AG08395 (cell line): ENCODE measurements around the gene ERMARD.
"Not testable (repeated sequence)": the region's sequence is repeated elsewhere in the genome, so short reads cannot be mapped to it uniquely, and the experiment has no call there.

Experiments
- DNase-seq: peaks from one replicate; pipeline ENCODE4 v3.0.0; 2012; ENCODE audit warnings: mixed read lengths, low spot score

Gene ERMARD

GRCh38 chr6:169738204-169738975 is 13.0 kb upstream of the ERMARD start:
- DNase-seq = no peak

- DNase-seq = no peak
These were observed 12.4 kb upstream of the ERMARD start for GRCh38 chr6:169738976-169739529.

DNA sequence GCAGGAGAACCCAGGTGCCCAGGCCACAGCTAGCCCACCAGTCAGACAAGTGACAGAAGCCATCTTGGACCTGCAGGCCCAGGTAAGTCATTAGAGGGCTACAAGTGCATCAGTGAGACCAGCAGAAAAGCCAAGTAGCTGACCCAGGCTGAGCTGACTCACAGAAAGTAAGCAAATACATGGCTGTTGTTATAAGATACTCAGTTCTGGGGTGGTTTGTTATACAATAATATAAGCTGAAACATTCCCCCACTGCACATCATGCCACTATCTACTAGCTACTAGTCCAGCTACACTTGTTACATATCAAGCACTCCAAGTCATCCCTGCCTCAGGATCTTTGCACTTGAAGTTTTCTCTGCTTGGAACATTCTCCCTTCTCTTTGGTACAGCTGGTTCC is 10.1 kb upstream of the ERMARD start:
- no peak for DNase-seq

- no peak for DNase-seq
These were observed 6.0 kb upstream of the ERMARD start for GRCh38 chr6:169745405-169745804.

DNA sequence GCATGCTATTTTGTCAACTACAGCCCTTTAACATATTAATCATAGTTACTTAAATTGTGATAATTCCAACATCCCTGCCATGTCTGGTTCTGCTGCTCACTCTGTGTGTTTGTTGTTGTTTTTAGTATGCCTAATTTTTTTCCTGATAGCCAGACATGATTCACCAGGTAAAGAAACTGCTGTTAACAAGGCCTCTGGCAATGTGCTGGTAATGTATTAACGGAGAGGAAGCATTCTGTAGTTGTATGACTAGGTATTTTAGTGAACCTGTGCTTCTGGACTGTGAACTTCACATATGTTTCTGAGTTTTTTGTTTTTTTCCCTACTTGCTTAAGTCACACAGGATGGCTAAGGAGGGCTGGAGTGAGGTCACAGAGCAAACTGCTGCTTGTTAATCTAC is 4.9 kb upstream of the ERMARD start:
- no peak for DNase-seq

DNA sequence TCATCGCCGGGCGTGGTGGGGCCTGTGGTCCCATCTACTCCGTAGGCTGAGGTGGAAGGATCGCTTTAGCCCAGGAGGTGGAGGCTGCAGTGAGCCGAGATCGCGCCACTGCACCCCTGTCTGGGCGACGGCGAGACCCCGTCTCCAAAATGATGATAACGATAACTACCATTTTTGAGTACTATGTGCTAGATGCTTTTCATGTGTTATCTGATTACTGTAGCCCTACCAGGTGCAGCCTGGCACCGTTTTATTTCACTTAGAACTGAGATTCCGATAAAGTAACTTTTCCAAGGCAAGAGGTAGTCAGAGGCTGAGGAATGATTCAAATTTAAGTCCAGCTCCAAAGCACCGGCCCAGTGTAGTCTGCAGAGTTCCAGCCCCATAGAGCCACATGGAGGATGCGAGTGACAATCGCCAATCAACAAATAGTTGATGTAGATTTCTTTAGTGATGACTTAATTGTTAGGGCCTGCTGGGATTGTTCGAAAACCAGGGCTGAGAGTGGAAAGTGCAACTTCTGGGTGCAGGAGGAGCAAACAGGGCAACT is 727 bp downstream of the ERMARD start:
- no peak for DNase-seq

DNA sequence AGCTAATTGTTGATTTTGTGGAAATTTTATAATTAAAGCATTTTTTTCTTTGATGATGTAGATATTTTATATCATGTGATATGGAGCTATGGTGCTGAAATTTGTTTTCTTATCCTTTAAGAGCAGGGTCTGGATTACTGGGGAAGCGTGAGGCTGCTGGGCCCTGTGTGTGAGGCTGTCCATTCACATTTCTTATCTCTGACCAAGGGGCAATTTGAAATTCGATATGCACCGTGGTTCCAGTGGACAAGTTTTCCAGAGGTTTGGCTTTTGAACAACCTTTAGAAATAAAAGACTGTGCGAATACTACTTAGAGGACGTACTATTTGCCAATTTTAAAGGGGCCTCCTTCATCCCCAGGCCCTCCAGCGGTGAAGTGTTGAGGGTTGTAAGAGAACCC is 3.7 kb downstream of the ERMARD start:
- DNase-seq = no peak

- no peak for DNase-seq
These were observed 11.9 kb downstream of the ERMARD start for GRCh38 chr6:169763308-169763707.

GRCh38 chr6:169763881-169764280 is 12.5 kb downstream of the ERMARD start:
- DNase-seq = no peak

DNA sequence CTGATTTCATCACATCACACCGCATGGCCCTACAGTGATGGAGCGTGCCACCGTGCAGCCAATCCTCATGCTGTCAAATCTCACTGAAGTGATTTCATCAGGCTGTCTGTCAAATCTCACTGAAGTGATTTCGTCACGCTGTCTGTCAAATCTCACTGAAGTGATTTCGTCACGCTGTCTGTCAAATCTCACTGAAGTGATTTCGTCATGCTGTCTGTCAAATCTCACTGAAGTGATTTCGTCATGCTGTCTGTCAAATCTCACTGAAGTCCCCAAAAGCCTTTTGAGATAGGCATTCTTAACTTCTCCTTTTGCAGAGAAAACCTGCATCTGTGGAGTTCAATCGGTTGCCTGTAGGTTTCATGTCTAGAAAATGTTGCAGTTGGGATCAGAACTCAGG is 14.4 kb downstream of the ERMARD start:
- not testable (repeated sequence) for DNase-seq

- DNase-seq = no peak
These were observed 14.8 kb downstream of the ERMARD start for GRCh38 chr6:169766232-169766631.

DNA sequence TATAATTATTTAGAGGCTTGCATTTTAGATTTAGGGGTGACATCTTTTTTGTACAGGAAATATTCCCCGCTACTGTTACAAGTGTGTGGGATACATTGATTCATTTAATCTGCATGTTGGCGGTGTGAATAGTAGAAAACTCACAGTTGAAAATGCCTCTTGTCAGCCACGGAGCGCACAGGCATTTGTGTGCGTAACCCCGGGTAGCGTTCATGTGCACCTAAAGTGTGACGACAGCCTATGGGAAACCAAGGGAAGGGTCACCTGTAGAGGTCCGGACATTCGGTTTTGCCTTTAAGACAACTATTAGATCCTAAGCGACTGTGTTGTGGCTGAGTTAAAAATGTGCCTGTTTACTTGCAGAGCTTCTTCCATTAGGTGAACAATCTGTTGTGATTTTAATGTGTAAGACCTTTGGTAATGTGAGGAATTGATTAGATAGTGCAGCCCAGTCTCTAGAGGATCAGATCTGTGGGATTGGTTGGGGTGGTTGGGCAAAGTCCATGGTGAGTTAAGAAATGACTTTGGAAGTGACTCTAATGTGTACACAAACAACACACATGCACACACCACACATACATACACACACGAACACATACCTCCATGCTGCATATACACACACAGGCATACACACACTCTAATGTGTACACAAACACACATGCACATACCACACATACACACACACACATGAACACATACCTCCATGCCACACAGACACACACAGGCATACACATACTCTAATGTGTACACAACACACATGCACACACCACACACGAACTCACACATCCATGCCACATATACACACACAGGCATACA is 15.7 kb downstream of the ERMARD start:
- no peak for DNase-seq

GRCh38 chr6:169774347-169774746 is 22.9 kb downstream of the ERMARD start:
- DNase-seq = no peak

DNA sequence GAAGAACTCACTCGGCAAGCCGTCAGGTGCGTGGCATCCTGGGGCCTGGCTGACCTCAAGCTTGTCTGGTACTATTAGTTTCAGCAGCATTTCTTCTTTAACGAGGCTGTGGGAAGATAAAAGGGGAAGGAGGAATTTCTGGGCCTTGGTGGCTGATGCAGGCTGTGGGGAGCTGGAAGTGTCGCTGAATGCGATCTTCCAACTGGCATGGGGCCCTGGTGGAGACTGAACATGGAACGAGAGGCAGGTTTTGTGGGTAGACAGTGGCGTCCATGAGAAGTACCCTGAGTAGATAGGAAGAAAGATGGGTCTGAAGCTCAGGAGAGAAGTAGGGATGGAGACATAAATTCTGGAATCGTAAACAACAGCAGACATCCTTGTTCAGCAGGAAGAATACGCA is 23.9 kb downstream of the ERMARD start:
- no peak for DNase-seq

- no peak for DNase-seq
These were observed 25.0 kb downstream of the ERMARD start for GRCh38 chr6:169776379-169776778.

GRCh38 chr6:169777896-169778295 is 26.5 kb downstream of the ERMARD start:
- DNase-seq = no peak

DNA sequence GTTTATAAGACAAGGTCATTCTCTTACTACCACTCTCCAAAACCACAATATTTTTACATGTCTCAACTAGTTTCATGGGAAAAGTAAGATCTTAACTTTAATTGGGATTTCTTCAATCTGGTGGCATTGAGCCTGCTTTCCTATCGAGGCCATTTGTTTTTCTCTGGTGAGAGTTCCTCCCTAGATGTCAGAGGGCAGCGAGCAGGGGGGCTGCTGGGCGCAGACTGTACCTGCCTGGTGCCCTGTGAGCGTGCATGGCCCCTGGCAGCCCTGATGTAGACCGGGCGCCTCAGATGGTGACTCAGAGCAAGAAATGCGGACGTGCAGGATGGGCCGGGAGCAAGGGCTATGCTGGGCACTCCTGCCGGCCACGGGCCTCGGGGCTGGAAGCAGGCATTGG is 27.2 kb downstream of the ERMARD start:
- DNase-seq = no peak

- DNase-seq = no peak
These were observed 27.8 kb downstream of the ERMARD start for GRCh38 chr6:169779092-169779815.

DNA sequence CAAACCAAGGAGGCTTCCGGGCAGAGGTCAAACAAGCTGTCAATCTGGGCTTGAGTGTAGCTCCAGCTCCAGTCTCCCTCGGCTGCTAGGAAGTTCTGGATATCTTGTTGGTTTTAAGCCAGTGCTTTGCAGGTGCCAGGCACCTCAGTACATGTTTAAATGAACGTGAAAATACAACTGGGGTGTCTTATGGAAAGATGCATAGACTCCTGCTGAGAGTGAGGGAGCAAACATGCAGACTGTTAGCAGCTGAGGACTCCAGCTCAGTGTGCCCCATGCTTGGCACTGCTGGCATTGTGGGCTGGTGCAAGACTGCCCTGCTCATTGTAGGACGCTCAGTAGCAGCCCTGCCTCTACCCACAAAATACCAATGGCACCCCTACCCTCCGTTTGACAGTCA is 28.5 kb downstream of the ERMARD start:
- no peak for DNase-seq

- DNase-seq = no peak
These were observed 29.2 kb downstream of the ERMARD start for GRCh38 chr6:169780571-169781091.

DNA sequence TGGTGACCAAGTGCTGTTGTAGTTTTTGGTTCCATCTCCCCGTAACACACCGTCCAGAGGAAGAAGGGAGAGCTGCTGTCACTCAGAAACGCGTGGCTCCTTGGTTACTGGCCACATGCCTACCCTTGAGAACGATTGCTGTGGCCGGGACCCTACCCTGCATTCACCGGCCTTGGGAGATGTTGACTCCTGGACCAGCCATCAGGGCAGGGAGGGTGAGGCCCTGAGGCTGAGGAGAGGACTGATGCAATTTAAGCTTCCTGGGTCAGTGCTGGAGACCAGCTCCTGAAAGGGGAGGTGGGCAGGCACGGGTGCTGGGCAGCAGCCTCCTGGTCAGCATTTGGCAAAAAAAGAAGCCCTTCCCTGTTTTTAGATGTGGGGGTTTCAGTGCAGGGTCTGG is 31.5 kb downstream of the ERMARD start:
- DNase-seq = no peak

- no peak for DNase-seq
These were observed 32.0 kb downstream of the ERMARD start for GRCh38 chr6:169783401-169783800.
